ELF-1 (cell line): ENCODE measurements around the gene CRISPLD2.
"Not testable (repeated sequence)": the region's sequence is repeated elsewhere in the genome, so short reads cannot be mapped to it uniquely, and the experiment has no call there.

ENCODE experiments used
- DNase-seq: peaks from one replicate; pipeline ENCODE4 v3.0.0-alpha.2; 2016; ENCODE audit warnings: low read depth, low spot score

CRISPLD2 gene

DNA sequence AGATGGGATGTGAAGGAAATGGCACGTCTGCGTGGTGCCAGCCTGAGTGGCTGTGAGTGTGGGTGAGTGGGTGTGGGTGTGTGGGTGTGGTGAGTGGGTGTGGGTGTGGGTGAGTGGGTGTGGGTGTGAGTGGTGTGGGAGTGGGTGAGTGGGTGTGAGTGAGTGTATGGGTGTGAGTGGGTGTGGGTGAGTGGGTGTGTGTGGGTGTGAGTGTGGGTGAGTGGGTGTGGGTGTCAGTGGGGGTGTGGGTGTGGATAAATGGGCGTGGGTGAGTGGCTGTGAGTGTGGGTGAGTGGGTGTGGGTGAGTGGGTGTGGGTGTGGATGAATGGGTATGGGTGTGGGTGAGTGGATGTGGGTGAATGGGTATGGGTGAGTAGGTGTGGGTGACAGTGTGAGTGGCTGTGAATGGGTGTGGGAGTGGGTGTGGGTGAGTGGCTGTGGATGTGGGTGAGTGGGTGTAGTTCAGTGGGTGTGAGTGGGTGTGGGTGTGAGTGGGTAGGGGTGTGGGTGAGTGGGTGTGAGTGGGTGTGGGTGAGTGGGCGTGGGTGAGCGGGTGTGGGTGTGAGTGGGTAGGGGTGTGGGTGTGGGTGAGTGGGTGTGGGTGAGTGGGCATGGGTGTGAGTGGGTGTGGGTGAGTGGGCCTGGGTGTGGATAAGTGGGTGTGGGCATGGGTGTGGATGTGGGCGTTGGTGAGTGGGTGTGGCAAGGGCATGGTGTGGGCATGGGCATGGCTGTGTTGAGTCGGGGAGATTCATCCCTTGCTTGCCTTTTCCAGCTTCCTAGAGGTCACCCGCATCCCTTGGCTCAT, 110.7 kb downstream of the CRISPLD2 start:
- no peak for DNase-seq

- no peak for DNase-seq
Measured at GRCh38 chr16:84931107-84931494, 111.3 kb downstream of the CRISPLD2 start.

DNA sequence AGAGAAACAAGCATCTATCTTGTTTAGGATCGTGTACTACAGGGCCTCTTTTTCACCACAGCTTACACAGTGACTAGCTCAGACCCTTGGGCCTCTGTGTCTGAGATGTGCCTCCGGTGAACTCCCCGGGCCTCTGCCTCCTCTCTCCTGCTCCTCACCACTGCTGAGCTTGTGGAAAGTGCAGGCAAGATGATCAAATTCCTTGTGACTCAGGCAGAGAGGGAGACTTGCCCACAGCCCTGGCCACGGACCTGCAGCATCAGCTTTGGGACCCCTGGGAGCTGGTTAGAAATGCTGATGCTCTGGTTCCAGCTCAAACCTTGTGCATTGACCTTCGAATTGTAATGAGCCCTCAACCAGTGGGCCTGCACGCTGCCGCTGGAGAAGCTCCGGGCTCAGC, 111.7 kb downstream of the CRISPLD2 start:
- no peak for DNase-seq

- no peak for DNase-seq
Measured at GRCh38 chr16:84932681-84933080, 112.9 kb downstream of the CRISPLD2 start.

- DNase-seq, result no peak
Measured at GRCh38 chr16:84933774-84934631, 114.2 kb downstream of the CRISPLD2 start.

DNA sequence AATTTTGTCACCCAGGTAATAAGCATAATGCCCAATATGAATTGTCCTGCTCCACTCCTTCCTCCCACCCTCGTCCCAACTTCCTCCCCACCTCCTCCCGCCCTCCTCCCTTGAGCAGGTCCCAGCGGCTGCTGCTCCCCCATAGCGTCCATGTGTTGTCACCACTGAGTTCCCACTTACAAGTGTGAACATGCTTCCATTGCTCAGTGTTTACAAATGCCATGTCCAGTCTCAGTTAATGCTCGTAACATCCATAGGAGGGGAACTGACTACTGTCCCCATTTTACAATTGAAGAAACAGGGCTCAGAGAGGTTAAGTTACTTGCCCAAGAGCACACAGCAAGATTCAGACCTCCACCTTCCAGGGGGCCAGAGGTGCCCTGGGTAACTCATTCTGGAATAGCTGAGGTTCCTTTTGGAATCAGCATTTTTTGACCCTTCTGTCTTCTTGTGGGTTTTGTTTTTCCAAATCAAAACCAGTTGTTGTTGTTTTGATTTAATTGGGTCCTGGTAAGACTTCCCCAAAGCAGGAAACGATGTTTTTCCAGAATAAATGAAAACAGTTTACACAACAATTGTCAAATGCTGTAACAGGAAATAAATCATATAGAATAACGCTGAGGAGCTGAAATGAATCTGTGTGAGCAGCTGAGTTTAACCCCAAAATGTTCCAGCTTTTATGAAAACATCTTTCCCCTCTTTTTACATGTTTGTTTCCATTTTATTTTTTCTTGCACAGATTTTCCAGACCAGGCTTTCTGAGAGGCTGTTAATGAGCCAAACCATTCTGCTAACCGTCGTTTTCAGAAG, 117.6 kb downstream of the CRISPLD2 start:
- no peak for DNase-seq

DNA sequence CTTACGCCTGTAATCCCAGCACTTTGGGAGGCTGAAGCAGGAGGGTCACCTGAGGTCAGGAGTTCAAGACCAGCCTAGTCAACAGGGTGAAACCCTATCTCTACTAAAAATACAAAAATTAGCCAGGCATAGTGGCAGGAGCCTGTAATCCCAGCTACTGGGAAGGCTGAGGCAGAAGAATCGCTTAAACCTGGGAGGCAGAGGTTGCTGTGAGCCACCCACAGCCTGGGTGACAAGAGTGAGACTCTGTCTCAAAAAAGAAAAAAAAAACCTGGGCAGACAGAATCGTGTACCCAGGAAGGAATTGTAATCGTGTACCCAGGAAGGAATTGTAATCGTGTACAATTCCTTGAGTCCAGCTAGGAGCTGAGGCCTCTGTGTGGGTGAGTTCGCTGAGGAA, 118.8 kb downstream of the CRISPLD2 start:
- not testable (repeated sequence) for DNase-seq

DNA sequence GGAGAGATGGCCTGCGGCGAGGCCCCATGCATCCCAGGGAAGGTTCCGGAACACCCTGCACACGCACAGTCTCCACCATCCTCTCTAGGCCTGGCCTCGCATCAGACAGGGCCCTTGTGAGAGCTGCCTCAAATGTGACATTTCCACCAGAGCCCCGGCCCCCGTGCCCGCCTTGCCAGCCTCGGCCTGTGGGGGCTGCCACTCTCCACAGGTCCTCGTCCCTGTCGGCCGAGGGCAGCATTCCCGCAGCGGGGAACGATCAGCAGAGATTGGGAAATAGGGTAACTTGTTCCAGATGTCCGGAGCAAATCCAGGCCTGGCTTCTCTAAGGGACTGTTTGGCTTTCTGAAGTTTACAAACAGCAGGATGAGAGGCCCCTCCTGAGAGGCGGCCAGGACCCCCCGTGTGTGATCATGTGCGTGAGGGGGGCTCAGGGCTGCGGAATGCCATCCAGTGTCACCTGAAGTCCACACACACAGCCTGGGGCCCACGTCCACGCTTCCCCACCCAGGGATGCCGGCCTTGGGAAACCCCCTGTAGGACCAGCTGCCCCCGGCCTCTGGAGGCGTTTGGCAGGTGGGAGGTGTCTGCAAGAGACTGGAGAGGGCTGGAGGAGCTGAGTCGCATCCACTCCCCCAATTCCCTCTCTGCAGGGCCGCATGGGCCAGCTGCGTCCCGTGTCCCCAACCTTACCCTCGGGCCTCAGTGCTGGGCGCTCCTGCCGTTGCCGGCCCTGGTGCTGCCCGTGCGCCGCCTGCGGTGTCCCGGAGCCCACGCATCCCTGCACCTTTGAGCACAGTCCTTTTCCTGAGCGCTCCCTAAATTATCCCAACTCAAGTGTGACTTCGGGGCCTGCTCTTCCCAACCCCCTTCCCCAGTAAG, 121.1 kb downstream of the CRISPLD2 start:
- no peak for DNase-seq

DNA sequence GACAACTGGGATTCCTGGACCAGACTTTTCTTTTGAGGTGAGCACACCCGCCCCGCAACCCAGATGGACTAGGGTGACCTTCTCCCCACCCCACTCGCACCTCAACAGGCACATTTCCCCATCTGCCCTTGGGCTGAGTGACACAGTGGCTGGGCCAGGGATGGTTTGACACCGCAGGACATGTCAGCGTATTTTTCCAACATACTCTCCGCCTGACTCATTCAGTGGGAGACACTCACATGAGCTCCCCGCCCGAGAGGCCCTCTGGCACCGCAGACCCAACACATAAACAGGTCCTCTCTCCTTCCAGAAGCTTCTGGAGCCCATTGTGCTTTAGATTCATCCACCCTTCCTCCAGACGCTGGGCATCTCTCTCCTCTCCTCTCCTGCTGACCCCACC, 122.1 kb downstream of the CRISPLD2 start:
- DNase-seq, result no peak

GRCh38 chr16:84942786-84943185, 123.0 kb downstream of the CRISPLD2 start:
- DNase-seq, result no peak

- no peak for DNase-seq
Measured at GRCh38 chr16:84943620-84944019, 123.8 kb downstream of the CRISPLD2 start.

- no peak for DNase-seq
Measured at GRCh38 chr16:84947022-84947421, 127.2 kb downstream of the CRISPLD2 start.

GRCh38 chr16:84947996-84948850, 128.4 kb downstream of the CRISPLD2 start:
- DNase-seq, result no peak

DNA sequence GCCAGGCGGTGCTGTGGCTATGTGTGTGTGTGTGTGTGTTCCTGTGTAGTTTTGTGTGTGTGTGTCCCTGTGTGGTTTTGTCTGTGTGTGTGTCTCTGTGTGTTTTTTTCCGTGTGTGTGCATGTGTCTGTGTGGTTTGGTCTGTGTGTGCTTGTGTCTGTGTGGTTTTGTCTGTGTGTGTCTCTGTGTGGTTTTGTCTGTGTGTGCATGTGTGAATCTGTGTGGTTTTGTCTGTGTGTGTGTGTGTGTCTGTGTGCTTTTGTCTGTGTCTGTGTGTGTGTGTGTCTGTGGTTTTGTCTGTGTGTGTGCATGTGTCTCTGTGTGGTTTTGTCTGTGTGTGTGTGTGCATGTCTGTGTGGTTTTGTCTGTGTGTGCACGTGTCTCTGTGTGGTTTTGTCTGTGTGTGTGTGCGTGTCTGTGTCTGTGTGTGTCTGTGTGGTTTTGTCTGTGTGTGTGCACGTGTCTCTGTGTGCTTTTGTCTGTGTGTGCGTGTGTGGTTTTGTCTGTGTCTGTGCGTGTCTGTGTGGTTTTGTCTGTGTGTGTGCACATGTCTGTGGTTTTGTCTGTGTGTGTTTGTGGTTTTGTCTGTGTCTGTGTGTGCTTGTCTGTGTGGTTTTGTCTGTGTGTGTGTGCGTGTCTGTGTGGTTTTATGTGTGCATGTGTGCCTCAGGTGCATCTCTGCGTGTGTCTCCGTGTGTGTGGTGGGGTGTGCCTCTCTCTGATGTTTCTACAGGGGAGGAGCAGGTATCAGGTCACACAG, 129.2 kb downstream of the CRISPLD2 start:
- no peak for DNase-seq

GRCh38 chr16:84949772-84950436, 130.1 kb downstream of the CRISPLD2 start:
- DNase-seq, result no peak

GRCh38 chr16:84950906-84951305, 131.1 kb downstream of the CRISPLD2 start:
- peak; percentile 58 for DNase-seq

GRCh38 chr16:84952335-84953189, 132.8 kb downstream of the CRISPLD2 start:
- peak; percentile 95 for DNase-seq
